GM18517 (cell line): ENCODE measurements around the gene SPECC1L.
"Not testable (repeated sequence)": the region's sequence is repeated elsewhere in the genome, so short reads cannot be mapped to it uniquely, and the experiment has no call there.

Experiments
- ATAC-seq: cut with Tn5 transposase; IDR thresholded peaks from one replicate; pipeline ENCODE4 v1.9.1; 2021; ENCODE audit warnings: mild to moderate bottlenecking, moderate library complexity; ENCODE audit not compliant: unreplicated experiment

Gene SPECC1L

DNA sequence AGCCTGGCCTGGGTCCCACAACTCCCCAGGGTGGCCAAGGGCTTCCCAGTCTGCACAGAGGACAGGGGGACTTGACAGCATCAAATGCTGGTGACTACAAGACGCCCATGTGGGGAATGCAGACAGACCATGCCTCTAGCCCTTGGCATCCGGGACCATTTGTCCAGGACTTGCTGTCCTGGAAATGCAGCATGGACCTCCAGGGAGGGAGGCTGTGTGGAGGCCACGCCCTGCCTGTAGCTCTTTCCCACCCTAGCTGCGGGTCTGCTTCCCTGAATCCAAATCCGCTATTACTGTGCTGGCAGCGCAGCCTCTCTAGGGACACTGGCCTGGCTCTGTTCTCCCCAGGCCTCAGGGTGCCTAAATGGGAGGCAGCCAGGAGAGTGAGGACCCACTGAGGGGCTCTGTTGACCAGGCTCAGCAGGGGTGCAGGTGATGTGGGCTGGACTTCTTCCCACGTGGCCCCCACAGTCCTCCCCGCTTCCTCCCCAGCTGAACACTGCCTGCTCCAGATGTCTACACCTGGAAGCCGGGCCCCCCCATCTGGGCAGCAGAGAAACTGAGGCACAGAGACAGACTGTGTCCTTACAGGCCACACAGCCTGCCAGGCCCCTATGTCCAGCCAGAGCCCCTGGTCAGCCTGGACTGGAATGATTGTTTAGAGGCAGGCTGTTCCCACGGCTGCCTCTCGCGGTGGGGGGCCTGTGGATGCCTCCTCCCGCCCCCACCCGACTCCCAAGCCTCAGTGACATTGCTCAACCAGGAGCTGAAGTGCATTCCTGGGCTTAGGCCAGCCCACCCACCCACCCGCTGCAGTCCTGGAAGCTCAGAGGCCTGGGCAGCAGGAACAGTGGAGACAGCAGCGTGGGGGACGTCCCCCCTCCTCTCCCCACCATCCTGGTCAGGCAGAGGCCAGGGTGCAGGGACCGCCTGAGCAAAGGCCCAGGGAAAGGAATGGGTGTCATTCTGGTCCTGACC lies 24.8 kb upstream of the SPECC1L start:
- ATAC-seq, result not testable (repeated sequence)

DNA sequence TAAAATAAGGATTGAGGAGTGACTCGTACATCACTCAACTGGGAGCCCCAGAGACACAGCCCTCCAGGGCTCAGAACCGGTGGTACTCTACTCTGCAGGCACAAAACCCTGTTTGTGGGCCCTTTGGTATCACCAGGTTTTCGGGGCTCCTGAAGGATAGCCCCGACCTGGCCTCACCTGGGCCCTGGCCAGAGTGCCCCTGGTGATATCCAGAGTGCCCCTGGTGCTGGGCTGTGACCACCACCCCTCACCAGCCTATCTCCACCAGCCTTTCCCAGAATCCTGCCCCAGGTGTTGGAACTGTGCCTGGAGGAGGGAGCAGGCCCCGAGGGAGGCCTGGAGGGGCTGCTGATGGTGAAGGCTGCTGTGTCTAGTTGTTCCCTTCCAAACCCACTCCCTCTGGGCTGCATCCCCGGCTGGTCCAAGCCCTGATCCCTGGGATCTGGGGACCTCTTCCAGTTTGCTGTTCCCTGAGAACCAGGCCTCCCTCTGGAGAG lies 23.6 kb upstream of the SPECC1L start:
- no peak for ATAC-seq

GRCh38 chr22:24247564-24248344 lies 22.9 kb upstream of the SPECC1L start:
- no peak for ATAC-seq

- not testable (repeated sequence) for ATAC-seq
Measured at GRCh38 chr22:24248611-24249010, 22.0 kb upstream of the SPECC1L start.

DNA sequence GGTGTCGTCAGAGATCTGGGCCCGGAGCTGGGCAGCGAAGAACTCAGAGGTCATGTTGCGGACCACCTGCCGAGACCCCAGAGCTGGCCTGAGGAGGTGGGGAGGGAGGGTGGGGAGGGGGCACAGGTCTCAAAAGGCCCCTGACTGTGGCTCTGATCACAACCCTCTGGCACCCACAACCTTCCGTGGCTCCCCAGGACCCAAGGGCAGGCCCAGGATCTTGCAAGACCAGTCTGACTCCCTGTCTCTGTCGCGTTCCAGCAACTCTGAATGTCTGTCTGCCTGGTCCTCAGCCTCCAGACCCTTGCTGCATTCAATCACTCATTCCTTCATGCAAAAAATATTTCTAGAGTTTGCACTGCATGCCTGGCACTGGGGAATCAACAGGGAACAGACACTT lies 21.2 kb upstream of the SPECC1L start:
- ATAC-seq, result not testable (repeated sequence)

DNA sequence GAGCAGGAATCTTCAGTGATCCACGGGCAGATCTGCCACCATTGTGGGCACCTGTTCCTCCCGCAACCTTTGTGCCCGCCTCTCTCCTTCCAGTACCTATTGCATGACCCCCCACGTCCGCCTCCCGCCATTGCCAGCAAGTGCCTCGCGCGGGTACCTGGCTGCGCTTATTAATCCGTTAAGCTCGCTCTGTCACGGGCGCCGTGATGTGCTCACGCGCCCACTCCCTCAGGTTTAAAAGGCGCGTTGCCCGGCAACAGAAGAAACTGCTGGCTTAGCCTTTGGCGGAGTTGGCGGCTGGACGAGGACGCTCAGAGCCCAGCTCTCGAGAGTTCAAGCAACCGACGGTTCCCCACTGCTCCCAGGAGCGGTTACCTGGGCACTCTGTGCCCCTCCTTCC lies 19.3 kb upstream of the SPECC1L start:
- ATAC-seq, result not testable (repeated sequence)

DNA sequence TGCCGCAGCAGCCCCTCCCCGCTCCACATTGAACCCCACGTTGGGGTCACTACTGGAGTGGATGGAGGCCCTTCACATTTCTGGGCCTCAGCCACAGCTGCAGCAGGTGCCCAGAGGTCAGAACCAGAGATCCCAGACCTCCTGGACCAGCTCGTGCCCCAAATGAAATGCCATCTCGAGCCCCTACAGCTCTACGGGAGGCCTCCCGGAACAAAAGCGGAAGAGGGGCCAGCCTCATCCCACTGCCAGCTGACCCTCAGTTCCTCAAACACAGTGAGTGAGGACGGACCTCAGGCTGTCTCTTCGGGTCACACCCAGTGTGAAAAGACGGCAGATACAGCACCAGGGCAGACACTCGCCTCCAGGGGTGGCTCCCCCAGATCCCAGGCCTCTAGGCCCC lies 17.5 kb upstream of the SPECC1L start:
- ATAC-seq, result not testable (repeated sequence)

- ATAC-seq, result not testable (repeated sequence)
Measured at GRCh38 chr22:24256136-24256535, 14.5 kb upstream of the SPECC1L start.

DNA sequence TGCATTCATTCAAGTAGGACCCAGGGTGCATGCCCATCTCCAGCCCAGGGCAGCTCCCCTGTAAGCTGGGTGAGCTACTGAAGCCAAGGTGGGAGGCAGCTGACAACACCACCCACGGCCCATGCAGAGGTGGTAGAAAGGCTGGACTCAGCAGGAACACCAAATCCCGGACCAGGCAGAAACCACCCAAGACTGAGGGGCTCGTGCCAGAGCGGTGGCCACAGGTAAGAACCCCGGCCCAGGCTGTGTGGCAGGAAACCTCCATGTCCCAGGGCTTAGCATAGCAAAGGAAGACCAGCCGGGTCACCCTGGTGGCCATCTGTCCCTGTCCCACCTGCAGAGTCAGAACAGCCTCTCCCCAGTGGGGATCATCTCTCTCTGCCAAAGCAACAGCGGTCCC lies 13.9 kb upstream of the SPECC1L start:
- ATAC-seq, result not testable (repeated sequence)

DNA sequence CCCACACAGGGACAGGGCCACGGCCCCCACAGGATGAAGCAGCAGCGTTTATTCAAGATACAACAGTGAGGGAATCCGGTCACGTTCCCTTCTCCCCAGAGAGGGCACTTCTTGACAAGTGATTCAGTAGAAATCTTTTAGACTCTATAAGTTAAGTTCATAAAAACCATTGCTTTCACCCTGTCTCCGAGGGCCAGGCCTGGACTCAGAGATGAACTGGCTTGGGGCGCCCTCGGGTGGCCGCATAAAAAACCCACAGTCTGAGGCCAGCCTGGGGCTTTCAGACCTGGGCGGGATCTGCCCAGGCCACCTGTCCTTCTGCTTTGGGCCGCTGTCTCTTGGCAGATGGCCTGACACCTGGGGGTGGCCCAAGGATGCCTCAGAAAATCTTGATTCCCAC lies 11.2 kb upstream of the SPECC1L start:
- ATAC-seq, result not testable (repeated sequence)

GRCh38 chr22:24262185-24262749 lies 8.4 kb upstream of the SPECC1L start:
- ATAC-seq, result not testable (repeated sequence)

- not testable (repeated sequence) for ATAC-seq
Measured at GRCh38 chr22:24263479-24263878, 7.2 kb upstream of the SPECC1L start.

- not testable (repeated sequence) for ATAC-seq
Measured at GRCh38 chr22:24264329-24264896, 6.2 kb upstream of the SPECC1L start.

- no peak for ATAC-seq
Measured at GRCh38 chr22:24265734-24266133, 4.9 kb upstream of the SPECC1L start.

DNA sequence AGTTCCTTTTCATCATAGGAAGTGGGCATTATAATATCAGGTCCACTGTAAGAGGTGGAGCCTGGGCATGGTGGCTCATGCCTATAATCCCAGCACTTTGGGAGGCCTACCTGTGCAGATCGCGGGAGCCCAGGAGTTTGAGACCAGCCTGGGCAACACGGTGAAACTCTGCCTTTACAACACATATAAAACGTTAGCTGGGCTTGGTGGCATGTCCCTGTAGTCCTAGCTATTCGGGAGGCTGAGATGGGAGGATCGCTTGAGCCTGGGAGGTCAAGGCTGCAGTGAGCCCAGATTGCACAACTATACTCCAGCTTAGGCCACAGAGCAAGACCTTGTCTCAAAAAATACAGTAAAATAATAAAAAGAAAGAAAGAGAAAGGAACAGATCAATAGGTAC lies 4.1 kb upstream of the SPECC1L start:
- ATAC-seq, result not testable (repeated sequence)

DNA sequence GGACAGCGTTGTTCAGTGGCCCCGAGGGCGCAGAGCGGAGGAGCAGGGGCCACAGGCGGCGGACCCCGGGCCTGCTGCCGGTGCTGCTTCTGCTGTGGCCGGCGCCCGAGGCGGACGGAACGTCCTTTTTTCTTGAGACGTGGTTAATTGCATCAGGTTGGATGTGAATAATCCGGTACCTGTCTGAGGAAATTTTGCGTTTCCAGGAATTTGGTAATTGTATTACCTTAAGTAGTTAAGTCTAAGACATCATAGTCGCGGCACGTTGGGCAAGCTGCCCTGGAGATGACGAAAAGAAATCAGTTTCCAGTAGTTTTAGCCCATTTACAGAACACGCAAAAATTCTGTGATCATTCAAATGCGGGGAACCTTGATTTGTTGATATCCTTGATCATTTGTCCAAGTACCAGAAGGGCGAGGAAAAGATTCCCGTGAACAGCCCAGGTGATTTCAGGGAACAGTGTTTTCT lies 789 bp downstream of the SPECC1L start:
- no peak for ATAC-seq

DNA sequence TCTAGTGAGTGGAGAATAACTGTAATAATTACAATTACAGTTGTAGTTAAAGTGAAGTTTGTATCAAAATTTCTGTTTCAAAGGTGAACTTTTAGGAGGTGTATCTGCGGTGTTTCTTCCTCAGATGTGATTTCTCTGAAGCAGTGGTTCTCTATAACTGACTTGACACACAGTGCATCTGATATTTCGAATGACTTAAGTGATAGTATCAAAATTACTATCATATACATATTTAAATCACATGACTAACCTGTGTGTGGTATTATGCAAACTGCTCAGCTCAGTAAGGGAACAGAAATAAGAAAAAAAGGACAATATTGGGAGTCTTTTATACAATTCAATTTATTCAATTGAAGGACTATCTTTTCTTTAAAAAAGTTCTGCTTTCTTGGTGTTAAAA lies 2.4 kb downstream of the SPECC1L start:
- ATAC-seq, result not testable (repeated sequence)

- not testable (repeated sequence) for ATAC-seq
Measured at GRCh38 chr22:24273906-24274305, 3.3 kb downstream of the SPECC1L start.

DNA sequence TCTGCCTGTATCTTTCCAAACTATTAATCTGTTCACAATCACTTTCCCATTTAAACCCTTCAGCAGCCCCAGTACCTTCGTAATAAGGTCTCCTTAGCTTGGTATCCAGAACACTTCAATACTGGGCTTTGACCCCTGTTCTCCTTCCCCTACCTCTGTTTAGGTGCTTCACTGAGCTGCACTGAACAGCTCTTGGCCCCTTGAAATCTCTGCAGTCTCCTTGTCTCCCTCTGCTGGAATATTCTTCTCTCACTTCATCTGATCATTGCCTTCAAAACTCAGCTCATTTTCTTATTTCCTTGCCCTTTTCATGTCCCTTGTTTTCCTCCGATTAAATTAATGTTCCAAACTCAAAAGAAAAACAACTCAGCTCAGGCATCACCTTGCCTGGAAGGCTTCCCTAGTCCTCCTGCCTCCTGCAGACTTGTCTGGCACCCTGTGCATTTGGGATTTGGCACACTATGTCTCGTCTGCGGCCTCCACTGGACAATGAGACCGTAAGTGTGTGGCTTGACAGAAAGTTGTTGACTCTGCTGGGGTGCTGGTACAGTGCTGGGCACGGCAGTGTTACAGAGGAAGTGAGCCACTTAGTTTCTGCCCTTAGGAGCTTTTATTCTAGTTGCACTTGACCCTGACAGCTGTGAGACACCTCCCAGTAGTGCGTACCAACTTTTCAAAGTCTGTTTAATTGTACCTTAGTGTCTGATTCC lies 4.2 kb downstream of the SPECC1L start:
- ATAC-seq, result not testable (repeated sequence)

DNA sequence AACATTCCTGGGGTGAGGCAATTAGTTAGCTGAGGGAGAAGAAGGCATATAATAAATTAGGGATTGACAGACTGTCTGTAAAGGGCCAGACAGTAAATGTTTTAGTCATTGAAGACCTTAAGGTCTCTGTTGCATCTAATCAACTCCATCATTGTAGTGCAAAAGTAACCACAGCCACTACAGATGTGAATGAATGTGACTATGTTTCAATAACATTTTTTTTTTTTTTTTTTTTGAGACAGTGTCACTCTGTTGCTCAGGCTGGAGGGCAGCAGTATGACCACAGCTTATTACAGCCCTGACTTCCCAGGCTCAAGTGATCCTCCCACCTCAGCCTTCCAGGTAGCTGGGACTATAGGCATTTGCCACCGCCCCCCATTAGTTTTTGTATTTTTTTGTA lies 9.7 kb downstream of the SPECC1L start:
- not testable (repeated sequence) for ATAC-seq
